Mesothelial cell of epicardium (in vitro differentiated cells): Measurements from ENCODE around the gene IFT20. TPM values are rescaled to one million over a fixed set of nuclear protein-coding genes. Genes with fewer than 3 reads are reported as not detected.

Source experiments
- DNase-seq, 2 experiments: peaks; one replicate each; pipeline ENCODE4 v3.0.0; 2021; ENCODE audit warnings: low spot score in 2 of 2; ENCODE audit not compliant: unreplicated experiment in 2 of 2
- H3K27ac Mint-ChIP-seq: 2 replicates; pipeline ENCODE4 v1.8.0; 2021; ENCODE audit warnings: mixed read lengths
- H3K27me3 Mint-ChIP-seq: 2 replicates; pipeline ENCODE4 v1.8.0; 2021; ENCODE audit warnings: low read depth, mixed read lengths
- H3K36me3 Mint-ChIP-seq: 2 replicates; pipeline ENCODE4 v1.8.0; 2021; ENCODE audit warnings: mixed read lengths
- H3K4me1 Mint-ChIP-seq: 2 replicates; pipeline ENCODE4 v1.8.0; 2021; ENCODE audit warnings: mixed read lengths
- H3K4me3 Mint-ChIP-seq: 2 replicates; pipeline ENCODE4 v1.8.0; 2021; ENCODE audit warnings: mild to moderate bottlenecking, moderate library complexity, mixed read lengths
- H3K9me3 Mint-ChIP-seq: 2 replicates; pipeline ENCODE4 v1.8.0; 2021; ENCODE audit warnings: mixed read lengths
- total RNA-seq: library from RNA; stranded (reverse); gene quantifications from 3 replicates; pipeline ENCODE4 v1.2.1, GENCODE V29; 2021
- TF ChIP-seq, protein P1 (sequence below): fragments of 200-600 bp; sonication (generic); IDR thresholded peaks from one replicate; pipeline ENCODE4 v1.5.0; 2021; ENCODE audit warnings: antibody characterized with exemption; ENCODE audit not compliant: unreplicated experiment

The IFT20 gene
- total RNA-seq, 1 donor from 2014 or later = 40.2 TPM

DNA sequence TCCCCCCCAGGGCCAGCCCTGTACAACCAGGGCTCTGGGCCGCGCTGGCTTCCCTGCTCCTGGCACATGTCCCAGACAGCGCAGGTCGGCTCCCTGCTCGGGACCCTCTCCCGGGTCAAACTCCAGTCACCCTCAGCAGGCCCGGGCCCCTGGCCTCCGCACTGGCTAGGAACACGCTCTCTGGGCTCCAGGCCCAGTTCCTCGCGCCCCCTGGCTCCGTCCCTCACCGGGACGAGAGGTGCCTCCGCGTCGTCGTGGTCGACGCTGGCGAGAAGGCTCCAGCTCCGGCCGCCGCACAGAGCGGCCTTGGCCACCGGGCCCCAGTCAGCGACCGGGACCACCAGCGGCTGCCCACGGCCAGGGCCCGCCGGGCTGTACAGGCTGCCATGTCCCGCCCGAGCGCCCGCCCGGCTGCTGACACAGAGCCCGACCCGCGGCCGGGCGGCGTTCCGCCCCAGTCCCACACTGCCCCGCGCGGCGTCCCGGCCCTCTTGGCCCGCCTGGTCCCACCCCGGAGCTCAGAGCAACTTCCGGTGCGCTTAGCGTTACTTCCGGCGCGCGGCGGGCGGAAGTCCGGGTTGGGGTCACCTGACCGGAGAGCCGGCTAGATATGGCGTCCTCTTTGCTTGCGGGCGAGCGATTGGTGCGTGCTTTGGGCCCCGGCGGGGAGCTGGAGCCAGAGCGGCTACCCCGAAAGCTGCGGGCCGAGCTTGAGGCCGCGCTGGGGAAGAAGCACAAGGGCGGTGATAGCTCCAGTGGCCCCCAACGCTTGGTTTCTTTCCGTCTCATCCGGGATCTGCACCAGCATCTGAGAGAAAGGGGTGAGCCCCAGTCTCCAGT lies 22.0 kb upstream of the IFT20 start, which contains the start of gene POLDIP2:
Gene POLDIP2 (minus strand): TSS at position 467 of the 840 bp plus-strand sequence. CDS start 79 bp downstream, at position 388.
- Mint-ChIP-seq H3K27me3 (no peaks in the 10 kb centered on the region), H3K36me3 (peaks cover 19% of the 10 kb centered on the region), H3K4me1 (peaks cover 24% of the 10 kb centered on the region), H3K27ac (peak within 1 kb of the TSS; percentile 96), H3K9me3 (no peaks in the 10 kb centered on the region), H3K4me3 (peak within 1 kb of the TSS; percentile 95)
- peak; percentile 86 to 93 for DNase-seq
- TF ChIP-seq, protein P1, sequence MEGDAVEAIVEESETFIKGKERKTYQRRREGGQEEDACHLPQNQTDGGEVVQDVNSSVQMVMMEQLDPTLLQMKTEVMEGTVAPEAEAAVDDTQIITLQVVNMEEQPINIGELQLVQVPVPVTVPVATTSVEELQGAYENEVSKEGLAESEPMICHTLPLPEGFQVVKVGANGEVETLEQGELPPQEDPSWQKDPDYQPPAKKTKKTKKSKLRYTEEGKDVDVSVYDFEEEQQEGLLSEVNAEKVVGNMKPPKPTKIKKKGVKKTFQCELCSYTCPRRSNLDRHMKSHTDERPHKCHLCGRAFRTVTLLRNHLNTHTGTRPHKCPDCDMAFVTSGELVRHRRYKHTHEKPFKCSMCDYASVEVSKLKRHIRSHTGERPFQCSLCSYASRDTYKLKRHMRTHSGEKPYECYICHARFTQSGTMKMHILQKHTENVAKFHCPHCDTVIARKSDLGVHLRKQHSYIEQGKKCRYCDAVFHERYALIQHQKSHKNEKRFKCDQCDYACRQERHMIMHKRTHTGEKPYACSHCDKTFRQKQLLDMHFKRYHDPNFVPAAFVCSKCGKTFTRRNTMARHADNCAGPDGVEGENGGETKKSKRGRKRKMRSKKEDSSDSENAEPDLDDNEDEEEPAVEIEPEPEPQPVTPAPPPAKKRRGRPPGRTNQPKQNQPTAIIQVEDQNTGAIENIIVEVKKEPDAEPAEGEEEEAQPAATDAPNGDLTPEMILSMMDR = no peak

DNA sequence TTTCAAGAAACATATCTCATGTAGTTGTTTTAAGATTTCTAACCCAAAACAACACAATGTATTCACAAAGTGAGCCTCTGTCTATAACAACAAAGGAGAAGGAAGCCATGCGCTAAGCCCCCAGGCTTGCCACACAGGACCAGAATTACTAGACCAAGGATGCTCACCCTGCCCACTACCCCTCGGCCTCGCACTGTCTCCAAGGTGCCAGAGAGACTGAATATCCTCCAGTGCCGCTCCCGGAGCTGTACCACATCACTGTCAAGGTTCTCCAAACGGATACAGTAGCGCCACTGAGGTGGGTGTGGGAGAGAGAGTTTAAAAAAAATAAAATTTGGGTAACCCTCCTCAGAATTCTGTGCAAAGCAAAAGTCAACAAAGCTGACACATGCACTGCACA lies 15.0 kb upstream of the IFT20 start:
- TF ChIP-seq, protein P1 = no peak
- Mint-ChIP-seq H3K27ac (no peak overlapping the region), H3K27me3 (no peaks in the 10 kb centered on the region), H3K36me3 (peaks cover 38% of the 10 kb centered on the region), H3K4me3 (no peak overlapping the region), H3K9me3 (no peaks in the 10 kb centered on the region), H3K4me1 (no peaks in the 10 kb centered on the region)
- DNase-seq = no peak

DNA sequence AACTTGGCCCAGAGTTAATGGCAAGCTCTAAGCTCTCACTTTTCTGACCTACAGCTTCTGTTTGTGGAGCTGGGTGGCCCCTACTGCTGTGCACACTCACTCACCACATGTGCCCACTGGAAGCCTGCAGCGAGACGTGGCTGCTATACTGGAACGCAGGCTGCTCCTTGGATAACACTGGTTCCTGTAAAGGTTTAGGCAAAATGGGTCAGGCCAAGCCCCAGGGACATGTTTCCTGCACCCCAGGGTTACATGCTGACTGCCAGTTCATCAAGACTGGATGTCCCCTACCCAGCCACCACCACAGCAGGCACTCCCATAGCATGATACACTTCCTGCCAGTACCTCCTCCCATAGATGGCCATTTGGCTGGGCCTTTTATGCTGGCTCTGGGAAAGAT lies 13.7 kb upstream of the IFT20 start:
- TF ChIP-seq, protein P1 = no peak
- no peaks in the 10 kb centered on the region for H3K9me3 Mint-ChIP-seq
- no peak overlapping the region for H3K4me3 Mint-ChIP-seq
- no peaks in the 10 kb centered on the region for H3K4me1 Mint-ChIP-seq
- DNase-seq = no peak
- no peaks in the 10 kb centered on the region for H3K27me3 Mint-ChIP-seq
- peaks cover 39% of the 10 kb centered on the region for H3K36me3 Mint-ChIP-seq
- H3K27ac Mint-ChIP-seq = no peak overlapping the region

DNA sequence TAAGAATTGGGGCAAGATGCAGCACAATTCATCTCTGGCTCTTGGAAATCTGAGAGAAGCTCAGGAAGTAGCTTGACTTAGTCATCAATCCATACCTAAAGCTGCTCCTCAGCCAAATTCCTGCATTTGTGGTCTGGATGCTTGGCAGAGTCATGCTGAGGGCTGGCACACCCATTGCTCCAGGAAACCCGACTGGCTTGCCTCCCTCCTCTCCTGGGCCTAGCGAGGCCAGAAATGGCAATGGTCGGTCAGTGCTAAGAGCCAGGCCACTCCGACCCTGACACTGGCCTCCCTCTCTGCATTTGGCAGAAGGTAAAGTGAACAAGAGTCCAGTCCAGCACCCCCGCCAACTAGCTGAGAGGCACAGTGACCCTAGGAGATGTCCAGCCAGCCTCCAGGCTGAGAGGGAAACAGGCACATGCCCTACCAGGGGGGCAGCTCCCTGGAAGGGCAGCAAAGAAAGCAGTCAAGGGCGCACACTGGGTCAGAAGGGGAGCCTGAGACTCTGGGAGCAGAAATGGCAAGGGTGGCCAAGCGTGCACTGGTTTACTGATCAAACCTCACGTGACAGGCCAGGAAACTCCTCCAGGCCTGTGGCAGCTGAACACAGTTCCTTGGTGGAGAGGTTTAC lies 12.1 kb upstream of the IFT20 start:
- Mint-ChIP-seq H3K27ac (no peak overlapping the region), H3K27me3 (no peaks in the 10 kb centered on the region), H3K36me3 (peaks cover 31% of the 10 kb centered on the region), H3K4me3 (no peak overlapping the region), H3K4me1 (no peaks in the 10 kb centered on the region), H3K9me3 (no peaks in the 10 kb centered on the region)
- no peak for DNase-seq
- TF ChIP-seq, protein P1 = no peak

DNA sequence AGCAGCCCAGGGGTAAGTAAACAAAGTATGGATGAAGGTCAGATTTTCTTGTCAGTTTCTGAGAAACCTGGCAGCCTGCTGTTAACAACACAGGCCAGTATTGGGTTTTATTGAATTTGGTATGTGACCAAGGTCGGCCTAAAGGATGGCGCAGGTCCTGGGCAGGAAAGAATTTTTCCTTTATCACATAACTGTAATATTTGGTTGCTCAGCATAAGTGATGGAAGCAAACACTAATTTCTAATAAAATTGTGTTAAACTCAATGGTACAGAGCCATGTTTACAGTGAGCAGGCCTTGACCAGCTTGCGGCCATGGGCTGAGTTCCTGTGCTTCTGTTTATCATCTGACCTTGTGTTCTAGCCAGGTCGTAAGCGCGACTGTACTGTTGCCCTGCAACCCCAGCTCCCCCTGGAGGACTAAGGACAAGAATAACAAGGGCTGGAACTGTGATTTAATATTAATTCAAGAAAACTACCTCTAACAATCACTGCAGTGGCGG lies 11.5 kb upstream of the IFT20 start:
- Mint-ChIP-seq H3K4me3 (no peak overlapping the region), H3K27me3 (no peaks in the 10 kb centered on the region), H3K9me3 (no peaks in the 10 kb centered on the region), H3K27ac (no peak overlapping the region), H3K36me3 (peaks cover 28% of the 10 kb centered on the region), H3K4me1 (no peaks in the 10 kb centered on the region)
- TF ChIP-seq, protein P1 = no peak
- DNase-seq = no peak
